Amygdala (tissue), 56 donors: ENCODE data around the gene APBA3.
A peak's percentile ranks its signal among the peaks of the same experiment; 100 is the strongest.

Experiments used
- DNase-seq, 56 donors: peaks; one replicate each; lab custom pipeline; 2025; lab: John Stamatoyannopoulos, UW

The APBA3 gene

GRCh38 chr19:3723110-3723488 is 38.4 kb downstream of the APBA3 start:
- no peak for DNase-seq

- DNase-seq, result no peak
Measured at GRCh38 chr19:3722443-3723109, 38.9 kb downstream of the APBA3 start.

GRCh38 chr19:3721887-3722442 is 39.5 kb downstream of the APBA3 start:
- DNase-seq, result no peak

GRCh38 chr19:3721131-3721886 is 40.2 kb downstream of the APBA3 start:
- DNase-seq, result peak in 42 of 56 donors; percentile 1 to 69 (median 20)

GRCh38 chr19:3720349-3720917 is 41.1 kb downstream of the APBA3 start:
- DNase-seq, result no peak

GRCh38 chr19:3719868-3720267 is 41.6 kb downstream of the APBA3 start:
- DNase-seq, result no peak

GRCh38 chr19:3716147-3716668 is 45.3 kb downstream of the APBA3 start:
- no peak for DNase-seq

- DNase-seq, result no peak
Measured at GRCh38 chr19:3712663-3713611, 48.6 kb downstream of the APBA3 start.

GRCh38 chr19:3710265-3710812 is 51.2 kb downstream of the APBA3 start:
- peak in 19 of 56 donors; percentile 1 to 43 (median 23) for DNase-seq

GRCh38 chr19:3708207-3708931 is 53.1 kb downstream of the APBA3 start, which contains the start of gene TJP3:
Gene TJP3 (plus strand): TSS chr19:3708384. CDS start chr19:3728433, 20,049 bp downstream.
- DNase-seq, result no peak

- no peak for DNase-seq
Measured at GRCh38 chr19:3707868-3708206, 53.7 kb downstream of the APBA3 start.

- no peak for DNase-seq
Measured at GRCh38 chr19:3701200-3701599, 60.3 kb downstream of the APBA3 start.
